SK-N-SH (cell line): ENCODE measurements around the gene OSGEP.

Experiments used
- RAD21 ChIP-seq: IDR thresholded peaks from 2 replicates; pipeline ENCODE4 v1.6.1; 2012; ENCODE audit warnings: mild to moderate bottlenecking, low read length
- TF ChIP-seq, protein P1 (sequence below): fragments of 200-600 bp; sonication (generic); IDR thresholded peaks from 2 replicates; pipeline ENCODE4 v1.6.1; 2017; ENCODE audit warnings: antibody characterized with exemption, mild to moderate bottlenecking, moderate library complexity

- TF ChIP-seq, protein P1, sequence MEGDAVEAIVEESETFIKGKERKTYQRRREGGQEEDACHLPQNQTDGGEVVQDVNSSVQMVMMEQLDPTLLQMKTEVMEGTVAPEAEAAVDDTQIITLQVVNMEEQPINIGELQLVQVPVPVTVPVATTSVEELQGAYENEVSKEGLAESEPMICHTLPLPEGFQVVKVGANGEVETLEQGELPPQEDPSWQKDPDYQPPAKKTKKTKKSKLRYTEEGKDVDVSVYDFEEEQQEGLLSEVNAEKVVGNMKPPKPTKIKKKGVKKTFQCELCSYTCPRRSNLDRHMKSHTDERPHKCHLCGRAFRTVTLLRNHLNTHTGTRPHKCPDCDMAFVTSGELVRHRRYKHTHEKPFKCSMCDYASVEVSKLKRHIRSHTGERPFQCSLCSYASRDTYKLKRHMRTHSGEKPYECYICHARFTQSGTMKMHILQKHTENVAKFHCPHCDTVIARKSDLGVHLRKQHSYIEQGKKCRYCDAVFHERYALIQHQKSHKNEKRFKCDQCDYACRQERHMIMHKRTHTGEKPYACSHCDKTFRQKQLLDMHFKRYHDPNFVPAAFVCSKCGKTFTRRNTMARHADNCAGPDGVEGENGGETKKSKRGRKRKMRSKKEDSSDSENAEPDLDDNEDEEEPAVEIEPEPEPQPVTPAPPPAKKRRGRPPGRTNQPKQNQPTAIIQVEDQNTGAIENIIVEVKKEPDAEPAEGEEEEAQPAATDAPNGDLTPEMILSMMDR = no peak
- TF ChIP-seq RAD21 = no peak
Measured at GRCh38 chr14:20417250-20418186, 37.1 kb downstream of the OSGEP start.
